Kasumi-1 (cell line): ENCODE results near the gene PLA2G1B.
"Not testable (repeated sequence)": the region's sequence is repeated elsewhere in the genome, so short reads cannot be mapped to it uniquely, and the experiment has no call there.

Experiments used
- DNase-seq, 2 experiments: peaks; one replicate each; lab custom pipeline; 2025; lab: John Stamatoyannopoulos, UW

PLA2G1B gene

GRCh38 chr12:120358412-120359100, 31.0 kb upstream of the PLA2G1B start:
- no peak for DNase-seq

- DNase-seq = no peak
Observed at GRCh38 chr12:120357104-120357503, 29.5 kb upstream of the PLA2G1B start.

GRCh38 chr12:120356567-120357030, 29.0 kb upstream of the PLA2G1B start:
- peak; percentile 75 to 88 for DNase-seq

GRCh38 chr12:120353556-120354317, 26.2 kb upstream of the PLA2G1B start:
- no peak for DNase-seq

GRCh38 chr12:120353136-120353535, 25.6 kb upstream of the PLA2G1B start:
- DNase-seq = no peak

- no peak for DNase-seq
Observed at GRCh38 chr12:120352117-120352516, 24.5 kb upstream of the PLA2G1B start.

- DNase-seq = no peak
Observed at GRCh38 chr12:120350576-120351350, 23.2 kb upstream of the PLA2G1B start.

GRCh38 chr12:120347766-120348165, 20.2 kb upstream of the PLA2G1B start:
- DNase-seq = no peak

GRCh38 chr12:120346681-120347080, 19.1 kb upstream of the PLA2G1B start:
- no peak for DNase-seq

- DNase-seq = no peak
Observed at GRCh38 chr12:120346031-120346430, 18.5 kb upstream of the PLA2G1B start.

GRCh38 chr12:120343692-120344091, 16.1 kb upstream of the PLA2G1B start:
- no peak for DNase-seq

- no peak for DNase-seq
Observed at GRCh38 chr12:120343039-120343537, 15.5 kb upstream of the PLA2G1B start.

- DNase-seq = no peak
Observed at GRCh38 chr12:120342175-120343038, 14.8 kb upstream of the PLA2G1B start.

- DNase-seq = no peak
Observed at GRCh38 chr12:120339256-120339655, 11.7 kb upstream of the PLA2G1B start.

GRCh38 chr12:120337730-120338129, 10.2 kb upstream of the PLA2G1B start:
- DNase-seq = no peak

- DNase-seq = not testable (repeated sequence)
Observed at GRCh38 chr12:120336392-120336791, 8.8 kb upstream of the PLA2G1B start.

- not testable (repeated sequence) for DNase-seq
Observed at GRCh38 chr12:120335447-120335846, 7.9 kb upstream of the PLA2G1B start.

GRCh38 chr12:120332523-120332922, 4.9 kb upstream of the PLA2G1B start:
- DNase-seq = no peak

- no peak for DNase-seq
Observed at GRCh38 chr12:120332041-120332440, 4.5 kb upstream of the PLA2G1B start.

GRCh38 chr12:120331390-120331789, 3.8 kb upstream of the PLA2G1B start:
- no peak for DNase-seq

- no peak for DNase-seq
Observed at GRCh38 chr12:120328228-120328627, 649 bp upstream of the PLA2G1B start.
